MCF 10A (cell line): ENCODE results near the gene KRTAP13-1. TPM values are rescaled to one million over a fixed set of nuclear protein-coding genes. Genes with fewer than 3 reads are reported as not detected.

Source experiments
- BruUV-seq: library from RNA; stranded (reverse); fragments of 400-500 nt; replicated peaks from 2 replicates; lab custom pipeline; 2021; lab: Mats Ljungman, UMichigan
- CTCF ChIA-PET: fragments of 300-600 bp; sonication (Branson Sonifier 250); formaldehyde crosslinking; extraction: SDS; loops from one replicate; lab custom pipeline; 2021; ENCODE audit warnings: antibody characterized with exemption, inconsistent platforms; lab: Yijun Ruan, JAX
- POLR2A ChIA-PET: fragments of 300-600, 350-650 bp; sonication (Branson Sonifier 250); formaldehyde crosslinking; extraction: SDS; loops from one replicate; lab custom pipeline; 2020; ENCODE audit warnings: antibody characterized with exemption, inconsistent platforms; lab: Yijun Ruan, JAX
- DNase-seq: peaks from one replicate; pipeline ENCODE4 v3.0.0-alpha.2; 2018; ENCODE audit not compliant: unreplicated experiment
- H3K27ac Mint-ChIP-seq: one replicate; pipeline ENCODE4 v1.8.0; 2022; ENCODE audit warnings: mild to moderate bottlenecking, low read depth, mixed read lengths; ENCODE audit not compliant: unreplicated experiment
- H3K27me3 Mint-ChIP-seq: one replicate; pipeline ENCODE4 v1.8.0; 2022; ENCODE audit warnings: mixed read lengths; ENCODE audit not compliant: insufficient read depth, unreplicated experiment
- H3K36me3 Mint-ChIP-seq: one replicate; pipeline ENCODE4 v1.8.0; 2022; ENCODE audit warnings: mild to moderate bottlenecking, moderate library complexity, mixed read lengths; ENCODE audit not compliant: insufficient read depth, unreplicated experiment
- H3K4me1 Mint-ChIP-seq: one replicate; pipeline ENCODE4 v1.8.0; 2022; ENCODE audit warnings: mixed read lengths; ENCODE audit not compliant: insufficient read depth, unreplicated experiment
- H3K4me3 Mint-ChIP-seq: one replicate; pipeline ENCODE4 v1.8.0; 2022; ENCODE audit warnings: mild to moderate bottlenecking, moderate library complexity, mixed read lengths; ENCODE audit not compliant: unreplicated experiment
- H3K9me3 Mint-ChIP-seq: one replicate; pipeline ENCODE4 v1.8.0; 2022; ENCODE audit warnings: mixed read lengths; ENCODE audit not compliant: unreplicated experiment
- CTCF ChIP-seq: fragments of 200-600 bp; IDR thresholded peaks from one replicate; pipeline ENCODE4 v1.8.0; 2022; ENCODE audit warnings: antibody characterized with exemption, mild to moderate bottlenecking; ENCODE audit not compliant: unreplicated experiment
- intact Hi-C: fragments of 100-400 bp; cut with micrococcal nuclease; formaldehyde crosslinking; loops from 2 replicates; pipeline ENCODE4 v1.14.1; 2022
- total RNA-seq: library from RNA; stranded (reverse); gene quantifications from 2 replicates; pipeline ENCODE4 v1.2.3, GENCODE V29; 2022

KRTAP13-1 gene
- total RNA-seq, 1 experiment from 2014 or later: not detected

GRCh38 chr21:30391492-30392025, 4.3 kb upstream of the KRTAP13-1 start:
- POLR2A ChIA-PET: no interaction called here
- CTCF ChIA-PET: interaction anchor here (0.7 kb wide), 1 partner anchor 327 kb away, joined by 3 read pairs; no protein-coding TSS in a partner anchor
- Mint-ChIP-seq H3K27ac (no peak overlapping the region), H3K9me3 (no peaks in the 10 kb centered on the region), H3K27me3 (peaks cover 95% of the 10 kb centered on the region), H3K4me3 (no peak overlapping the region), H3K4me1 (no peaks in the 10 kb centered on the region), H3K36me3 (no peaks in the 10 kb centered on the region)
- BruUV-seq: no TSS peak
- intact Hi-C loops: no loop called here
- no peak for TF ChIP-seq CTCF
- DNase-seq: no peak

- peak; percentile 30 for TF ChIP-seq CTCF
- Mint-ChIP-seq H3K9me3 (no peaks in the 10 kb centered on the region), H3K4me3 (peak overlapping the region; percentile 16)
These were observed 13.1 kb downstream of the KRTAP13-1 start for GRCh38 chr21:30408782-30409494.

GRCh38 chr21:30415993-30416392, 20.2 kb downstream of the KRTAP13-1 start:
- POLR2A ChIA-PET: no interaction called here
- no peaks in the 10 kb centered on the region for H3K4me1 Mint-ChIP-seq
- no peak overlapping the region for H3K4me3 Mint-ChIP-seq
- DNase-seq: no peak
- no peaks in the 10 kb centered on the region for H3K9me3 Mint-ChIP-seq
- CTCF ChIA-PET: interaction anchor here (0.5 kb wide), 1 partner anchor 67 kb away, joined by 4 read pairs; no protein-coding TSS in a partner anchor
- H3K27ac Mint-ChIP-seq: no peak overlapping the region
- BruUV-seq: no TSS peak
- peaks cover 66% of the 10 kb centered on the region for H3K27me3 Mint-ChIP-seq
- intact Hi-C loops: no loop called here
- no peak for TF ChIP-seq CTCF
- no peaks in the 10 kb centered on the region for H3K36me3 Mint-ChIP-seq

More at GRCh38 chr21:30408782-30409494, 13.1 kb downstream of the KRTAP13-1 start:
- peaks cover 7% of the 10 kb centered on the region for H3K4me1 Mint-ChIP-seq
- intact Hi-C loops: loop anchor here (1.0 to 10.0 kb wide), 3 partner anchors 68 to 364 kb away; no protein-coding TSS in a partner anchor
- no peaks in the 10 kb centered on the region for H3K36me3 Mint-ChIP-seq
- H3K27me3 Mint-ChIP-seq: peaks cover 94% of the 10 kb centered on the region
- peak; percentile 91 for DNase-seq
- no TSS peak for BruUV-seq
- CTCF ChIA-PET: interaction anchor here (0.6 to 1.6 kb wide), 7 partner anchors 10 to 716 kb away, joined by 3 to 9 read pairs (median 3); no protein-coding TSS in a partner anchor
- POLR2A ChIA-PET: no interaction called here
- no peak overlapping the region for H3K27ac Mint-ChIP-seq

GRCh38 chr21:30425826-30426225, 30.0 kb downstream of the KRTAP13-1 start, which contains the start of gene KRTAP13-3:
Gene KRTAP13-3 (minus strand): TSS chr21:30425926. CDS start chr21:30425912, 14 bp downstream.
- Mint-ChIP-seq H3K27me3 (peaks cover 84% of the 10 kb centered on the region), H3K4me1 (peaks cover 6% of the 10 kb centered on the region), H3K4me3 (no peak within 1 kb of the TSS), H3K36me3 (no peaks in the 10 kb centered on the region), H3K9me3 (no peaks in the 10 kb centered on the region), H3K27ac (no peak within 1 kb of the TSS)
- no TSS peak for BruUV-seq
- DNase-seq: no peak
- intact Hi-C loops: no loop called here
- TF ChIP-seq CTCF: no peak
- POLR2A ChIA-PET: no interaction called here
- CTCF ChIA-PET: no interaction called here
